Stimulated activated CD4-positive, alpha-beta T cell treated with anti-CD3 and anti-CD28 coated beads, Interleukin-1b, Interleukin-23, amount 100 ng/mL, for 1 hour (primary cell): ENCODE results near the gene APOL1.

Source experiments
- DNase-seq, 2 donors: peaks; one replicate each; pipeline ENCODE4 v3.0.0-alpha.2; 2020; ENCODE audit warnings: low read depth in 2 of 2

Gene APOL1

GRCh38 chr22:36308880-36309279 is 55.9 kb downstream of the APOL1 start:
- DNase-seq: no peak

- no peak for DNase-seq
Measured at GRCh38 chr22:36311386-36312085, 58.6 kb downstream of the APOL1 start.

GRCh38 chr22:36315325-36315724 is 62.4 kb downstream of the APOL1 start:
- no peak for DNase-seq

GRCh38 chr22:36316419-36316818 is 63.5 kb downstream of the APOL1 start:
- no peak for DNase-seq
